ENCODE measurements around the gene SMPDL3A.

The SMPDL3A gene

DNA sequence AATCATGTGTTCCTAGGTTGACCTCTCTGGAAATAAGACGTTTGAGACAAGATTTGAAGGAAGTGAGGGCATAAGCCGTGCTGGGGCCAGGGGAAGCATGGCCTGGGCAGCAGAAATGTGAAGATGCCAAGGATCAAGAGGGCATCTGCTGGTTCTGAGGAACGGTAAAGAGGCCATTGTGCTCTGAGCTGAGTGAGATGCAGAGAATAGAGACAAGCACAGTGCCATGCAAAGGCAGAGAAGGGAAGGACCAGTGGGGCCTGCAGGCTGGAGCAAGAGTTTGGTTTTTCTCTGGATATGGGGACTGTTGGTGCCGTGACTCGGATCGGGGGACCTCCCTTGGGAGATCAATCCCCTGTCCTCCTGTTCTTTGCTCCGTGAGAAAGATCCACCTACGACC is 50.8 kb downstream of the SMPDL3A start:
- intact Hi-C loops (cut with DNase I), result loop anchor here (1.0 to 5.0 kb wide), 4 partner anchors 53 to 348 kb away; partner anchors contain the start of gene SMPDL3A
- DNase-seq, result no peak

DNA sequence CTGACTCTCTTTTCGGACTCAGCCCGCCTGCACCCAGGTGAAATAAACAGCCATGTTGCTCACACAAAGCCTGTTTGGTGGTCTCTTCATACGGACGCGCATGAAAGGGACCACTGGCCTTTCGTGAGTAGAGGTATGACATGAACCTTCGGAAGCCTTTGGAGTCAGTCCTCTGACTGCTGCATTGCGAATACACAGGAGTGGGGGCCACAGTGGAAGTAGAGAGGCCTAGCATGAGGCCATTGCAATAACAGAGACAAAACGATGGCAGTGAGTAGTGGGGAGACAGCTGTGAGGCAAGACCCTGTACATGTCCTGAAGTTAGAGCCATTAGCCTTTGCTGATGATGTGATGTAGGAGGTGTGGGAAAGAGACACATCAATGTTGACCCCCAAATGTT is 56.4 kb downstream of the SMPDL3A start:
- DNase-seq, result no peak
- intact Hi-C loops (cut with DNase I), result no loop called here

DNA sequence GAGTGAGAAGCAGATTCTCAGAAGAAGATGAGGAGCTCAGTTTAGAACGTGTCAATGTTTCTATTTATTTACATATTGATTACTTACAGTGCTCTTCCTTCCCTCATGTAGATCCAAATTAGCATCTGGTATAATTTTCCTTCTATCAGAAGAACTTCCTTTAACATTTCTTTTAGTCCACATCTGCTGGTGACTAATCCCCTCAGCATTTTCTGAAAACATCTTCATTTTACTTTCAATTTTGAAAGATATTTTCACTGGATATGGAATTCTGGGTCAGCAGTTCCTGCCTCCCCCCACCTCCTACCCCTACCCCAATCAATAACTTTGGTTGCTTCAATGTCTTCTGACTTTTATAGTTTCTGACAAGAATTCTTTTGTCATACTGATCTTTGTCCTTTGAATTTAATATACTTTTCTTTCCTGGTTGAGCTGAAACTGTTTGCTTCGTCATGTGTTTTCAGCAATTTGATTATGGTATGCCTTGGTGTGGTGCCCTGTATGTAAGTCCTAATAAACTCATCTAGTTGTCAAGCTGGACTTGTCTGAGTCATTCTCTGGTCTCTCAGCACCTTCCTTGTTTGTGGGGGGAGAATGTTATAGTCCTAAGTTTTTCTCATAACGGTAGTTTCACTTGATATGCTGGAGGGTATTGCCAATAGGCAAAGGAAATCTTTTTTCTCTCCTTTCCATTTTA is 57.0 kb downstream of the SMPDL3A start:
- no peak for DNase-seq
- intact Hi-C loops (cut with DNase I), result no loop called here

DNA sequence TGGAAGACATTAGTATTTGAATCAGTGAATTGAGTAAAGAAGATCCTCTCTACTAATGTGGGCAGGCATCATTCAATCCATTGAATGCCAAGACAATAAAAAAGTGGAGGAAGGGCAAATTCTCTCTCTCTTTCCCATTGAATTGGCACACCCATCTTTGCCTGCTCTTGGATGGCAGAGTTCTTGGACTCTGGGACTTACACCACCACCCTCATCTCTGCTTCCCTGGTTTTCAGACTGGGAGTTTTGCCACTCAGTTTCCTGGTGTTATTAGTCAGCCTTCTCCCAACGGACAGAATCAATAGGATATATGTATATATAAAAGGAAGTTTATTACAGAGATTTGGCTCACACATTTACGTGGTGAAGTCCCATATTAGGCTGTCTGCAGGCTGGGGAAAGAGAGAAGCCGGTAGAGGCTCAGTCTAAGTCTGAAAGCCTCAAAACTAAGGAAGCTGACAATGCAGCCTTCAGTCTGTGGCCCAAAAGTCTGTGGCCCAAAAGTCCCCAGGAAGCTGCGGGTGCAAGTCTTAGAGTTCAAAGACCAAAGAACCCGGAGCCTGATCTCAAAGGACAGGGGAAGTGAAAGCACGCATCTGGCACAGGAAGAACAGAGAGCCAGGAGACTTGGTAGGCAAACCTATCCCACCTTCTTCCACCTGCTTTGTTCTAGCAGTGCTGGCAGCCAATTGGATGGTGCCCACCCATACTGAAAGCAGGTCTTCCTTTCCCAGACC is 64.4 kb downstream of the SMPDL3A start:
- no peak for DNase-seq
- intact Hi-C loops (cut with DNase I), result no loop called here
